ENCODE measurements around the gene IMPA2. TPM values are rescaled to one million over a fixed set of nuclear protein-coding genes. Genes with fewer than 3 reads are reported as not detected.
"Not testable (repeated sequence)": the region's sequence is repeated elsewhere in the genome, so short reads cannot be mapped to it uniquely, and the experiment has no call there.

Gene IMPA2
- total RNA-seq, 1 donor from 2014 or later, result 85.8 TPM

GRCh38 chr18:12076424-12077140 is 95.3 kb downstream of the IMPA2 start:
- ATAC-seq (ENCODE audit: poor library complexity), result peak; percentile 87
- intact Hi-C loops (cut with DNase I), result no loop called here
- peak; percentile 43 for DNase-seq

GRCh38 chr18:12077994-12078393 is 96.7 kb downstream of the IMPA2 start:
- intact Hi-C loops (cut with DNase I); DNase-seq; ATAC-seq (ENCODE audit: poor library complexity): not testable (repeated sequence)

GRCh38 chr18:12079491-12080237 is 98.4 kb downstream of the IMPA2 start:
- ATAC-seq (ENCODE audit: poor library complexity) (no peak), DNase-seq (no peak)
- intact Hi-C loops (cut with DNase I), result no loop called here

Other genes starting within 250 kb of the IMPA2 start
- 26.5 TPM for gene CHMP1B, start 130.1 kb upstream of the IMPA2 start, total RNA-seq
- gene MPPE1, start 73.2 kb upstream of the IMPA2 start, total RNA-seq, result 35.7 TPM
- gene ANKRD62, start 112.3 kb downstream of the IMPA2 start, total RNA-seq, result not detected

All from Right ventricle myocardium superior (tissue), 1 donor.